NT2/D1 (cell line): Measurements from ENCODE around the gene SLC1A2.

ENCODE experiments used
- SUZ12 ChIP-seq: IDR thresholded peaks from 2 replicates; pipeline ENCODE4 v1.6.1; 2011; ENCODE audit not compliant: insufficient read length, insufficient read depth; ENCODE audit errors: extremely low read depth
- YY1 ChIP-seq: IDR thresholded peaks from 2 replicates; pipeline ENCODE4 v1.6.1; 2011; ENCODE audit not compliant: insufficient read length, insufficient read depth
- ZNF274 ChIP-seq: IDR thresholded peaks from 2 replicates; pipeline ENCODE4 v1.6.1; 2011; ENCODE audit warnings: mild to moderate bottlenecking, low read depth, low read length

DNA sequence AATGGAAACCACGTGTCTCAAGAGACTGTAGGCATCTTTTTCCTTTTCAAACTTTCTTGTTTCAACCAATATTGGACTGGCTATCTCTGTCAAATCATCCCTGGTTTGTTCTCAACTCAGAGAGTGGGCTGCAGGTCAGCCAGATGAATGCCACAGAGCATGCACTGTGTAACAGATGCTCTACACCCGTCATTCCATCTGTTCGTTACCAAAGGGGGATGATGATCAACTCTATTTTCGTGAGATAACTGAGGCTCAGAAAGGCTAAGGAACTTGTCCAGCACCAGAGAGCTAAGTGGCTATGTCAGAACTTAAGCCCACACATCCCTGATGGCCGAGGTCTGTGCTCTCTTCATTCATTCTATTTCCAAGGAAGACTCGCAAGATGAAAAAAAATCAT lies 42.1 kb downstream of the SLC1A2 start:
- no peak for TF ChIP-seq YY1
- no peak for TF ChIP-seq SUZ12
- TF ChIP-seq ZNF274 = no peak
